Smooth muscle cell (in vitro differentiated cells): ENCODE results near the gene THSD4. TPM values are rescaled to one million over a fixed set of nuclear protein-coding genes. Genes with fewer than 3 reads are reported as not detected.
A peak's percentile ranks its signal among the peaks of the same experiment; 100 is the strongest.

Source experiments
- DNase-seq: peaks from one replicate; lab custom pipeline; 2025; ENCODE audit not compliant: unreplicated experiment; lab: John Stamatoyannopoulos, UW
- H2AFZ ChIP-seq: fragments of 200-600 bp; sonication (generic); 2 replicates; pipeline ENCODE4 v1.6.0; 2016; ENCODE audit warnings: antibody characterized with exemption, low read depth, mild to moderate bottlenecking
- H3F3A ChIP-seq: fragments of 200-600 bp; sonication (generic); 2 replicates; pipeline ENCODE4 v1.6.0; 2017; ENCODE audit warnings: antibody characterized with exemption, low read depth
- H3K27ac ChIP-seq: fragments of 200-600 bp; sonication (generic); 2 replicates; pipeline ENCODE4 v1.5.1; 2016; ENCODE audit warnings: low read depth, mild to moderate bottlenecking
- H3K27me3 ChIP-seq: fragments of 200-600 bp; sonication (generic); 2 replicates; pipeline ENCODE4 v1.6.1; 2016; ENCODE audit warnings: low read depth, mild to moderate bottlenecking
- H3K36me3 ChIP-seq: fragments of 200-600 bp; sonication (generic); 2 replicates; pipeline ENCODE4 v1.5.1; 2016; ENCODE audit warnings: low read depth
- H3K4me1 ChIP-seq: fragments of 200-600 bp; sonication (generic); 2 replicates; pipeline ENCODE4 v1.5.1; 2016; ENCODE audit warnings: low read depth
- H3K4me2 ChIP-seq: fragments of 200-600 bp; sonication (generic); 2 replicates; pipeline ENCODE4 v1.6.0; 2016; ENCODE audit warnings: mild to moderate bottlenecking
- H3K4me3 ChIP-seq: fragments of 200-600 bp; sonication (generic); 2 replicates; pipeline ENCODE4 v1.5.1; 2016; ENCODE audit warnings: mild to moderate bottlenecking
- H3K79me2 ChIP-seq: fragments of 200-600 bp; sonication (generic); 2 replicates; pipeline ENCODE4 v1.6.0; 2016; ENCODE audit warnings: low read depth, mild to moderate bottlenecking
- H3K9ac ChIP-seq: fragments of 200-600 bp; sonication (generic); 2 replicates; pipeline ENCODE4 v1.6.0; 2016; ENCODE audit warnings: low read depth
- H3K9me3 ChIP-seq: fragments of 200-600 bp; sonication (generic); replicated peaks from 2 replicates; pipeline ENCODE4 v1.5.1; 2016; ENCODE audit warnings: low read depth
- H4K20me1 ChIP-seq: fragments of 200-600 bp; sonication (generic); 2 replicates; pipeline ENCODE4 v1.6.0; 2016; ENCODE audit warnings: low read depth
- WGBS: methylation state at CpG from one replicate; pipeline ENCODE4 v1.1.7; 2016; ENCODE audit warnings: low lambda C conversion rate; 5-methylcytosine and 5-hydroxymethylcytosine counted together
- polyA plus RNA-seq: library from polyadenylated mRNA; unstranded; fragments of >200 nt; fragmentation: Nextera tagmentation; extraction: Ambion mirVana; gene quantifications from 2 replicates; pipeline ENCODE4 v1.2.1, GENCODE V29; 2016
- total RNA-seq: library from RNA; depleted of rRNA; stranded (reverse); fragments of >200 nt; gene quantifications from 2 replicates; pipeline ENCODE4 v1.2.3, GENCODE V29; 2014
- TF ChIP-seq, protein P1 (sequence below): fragments of 200-600 bp; sonication (generic); IDR thresholded peaks from 2 replicates; pipeline ENCODE4 v1.5.1; 2017; ENCODE audit warnings: borderline replicate concordance, mild to moderate bottlenecking, antibody characterized with exemption; ENCODE audit not compliant: insufficient read depth, poor library complexity, severe bottlenecking

THSD4 gene
- total and polyA plus RNA-seq, 2 experiments from 2014 or later, result 2.5 to 4.1 TPM

- H3K79me2 ChIP-seq, result no peaks in the 10 kb centered on the region
- no peak overlapping the region for H2AFZ ChIP-seq
- no peak overlapping the region for H3K9ac ChIP-seq
- no peak for DNase-seq
- no peaks in the 10 kb centered on the region for H3K27me3 ChIP-seq
- H3K36me3 ChIP-seq, result no peaks in the 10 kb centered on the region
- no peaks in the 10 kb centered on the region for H4K20me1 ChIP-seq
- TF ChIP-seq, protein P1, sequence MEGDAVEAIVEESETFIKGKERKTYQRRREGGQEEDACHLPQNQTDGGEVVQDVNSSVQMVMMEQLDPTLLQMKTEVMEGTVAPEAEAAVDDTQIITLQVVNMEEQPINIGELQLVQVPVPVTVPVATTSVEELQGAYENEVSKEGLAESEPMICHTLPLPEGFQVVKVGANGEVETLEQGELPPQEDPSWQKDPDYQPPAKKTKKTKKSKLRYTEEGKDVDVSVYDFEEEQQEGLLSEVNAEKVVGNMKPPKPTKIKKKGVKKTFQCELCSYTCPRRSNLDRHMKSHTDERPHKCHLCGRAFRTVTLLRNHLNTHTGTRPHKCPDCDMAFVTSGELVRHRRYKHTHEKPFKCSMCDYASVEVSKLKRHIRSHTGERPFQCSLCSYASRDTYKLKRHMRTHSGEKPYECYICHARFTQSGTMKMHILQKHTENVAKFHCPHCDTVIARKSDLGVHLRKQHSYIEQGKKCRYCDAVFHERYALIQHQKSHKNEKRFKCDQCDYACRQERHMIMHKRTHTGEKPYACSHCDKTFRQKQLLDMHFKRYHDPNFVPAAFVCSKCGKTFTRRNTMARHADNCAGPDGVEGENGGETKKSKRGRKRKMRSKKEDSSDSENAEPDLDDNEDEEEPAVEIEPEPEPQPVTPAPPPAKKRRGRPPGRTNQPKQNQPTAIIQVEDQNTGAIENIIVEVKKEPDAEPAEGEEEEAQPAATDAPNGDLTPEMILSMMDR, result no peak
- no peaks in the 10 kb centered on the region for H3K9me3 ChIP-seq
- no peak overlapping the region for H3K4me2 ChIP-seq
- H3K4me3 ChIP-seq, result no peak overlapping the region
- no peaks in the 10 kb centered on the region for H3F3A ChIP-seq
- H3K27ac ChIP-seq, result no peak overlapping the region
- WGBS, result 42% methylated on average over 6 of the region's 6 CpGs
- peaks cover 12% of the 10 kb centered on the region for H3K4me1 ChIP-seq
Observed at GRCh38 chr15:71705151-71705550, 589.9 kb downstream of the THSD4 start.

GRCh38 chr15:71706461-71707229 is 591.4 kb downstream of the THSD4 start:
- Histone ChIP-seq H3K79me2 (no peaks in the 10 kb centered on the region), H3K36me3 (no peaks in the 10 kb centered on the region), H3K9ac (no peak overlapping the region), H3K4me2 (no peak overlapping the region), H2AFZ (no peak overlapping the region), H3K4me3 (no peak overlapping the region), H3F3A (no peaks in the 10 kb centered on the region), H3K4me1 (peaks cover 12% of the 10 kb centered on the region), H3K9me3 (no peaks in the 10 kb centered on the region), H3K27me3 (no peaks in the 10 kb centered on the region), H4K20me1 (no peaks in the 10 kb centered on the region), H3K27ac (no peak overlapping the region)
- DNase-seq, result no peak
- WGBS, result 78% methylated on average over 9 of the region's 9 CpGs
- TF ChIP-seq, protein P1, result no peak

GRCh38 chr15:71707230-71708050 is 592.2 kb downstream of the THSD4 start:
- H3K4me2 ChIP-seq, result peak overlapping the region; percentile 61
- peaks cover 12% of the 10 kb centered on the region for H3K4me1 ChIP-seq
- no peaks in the 10 kb centered on the region for H3K27me3 ChIP-seq
- no peaks in the 10 kb centered on the region for H3F3A ChIP-seq
- H3K79me2 ChIP-seq, result no peaks in the 10 kb centered on the region
- TF ChIP-seq, protein P1, result no peak
- no peak overlapping the region for H3K9ac ChIP-seq
- peak overlapping the region; percentile 30 for H3K27ac ChIP-seq
- no peak for DNase-seq
- H3K9me3 ChIP-seq, result no peaks in the 10 kb centered on the region
- 47% methylated on average over 5 of the region's 5 CpGs for whole genome bisulfite sequencing
- H2AFZ ChIP-seq, result no peak overlapping the region
- no peak overlapping the region for H3K4me3 ChIP-seq
- H4K20me1 ChIP-seq, result no peaks in the 10 kb centered on the region
- no peaks in the 10 kb centered on the region for H3K36me3 ChIP-seq
